Measurements from ENCODE around the gene RIN3.

GRCh38 chr14:92703516-92703915, 189.9 kb downstream of the RIN3 start:
- TF ChIP-seq CTCF (IDR thresholded peaks at IDR 0.05), result no peak
- no peak for TF ChIP-seq POLR2A (IDR thresholded peaks at IDR 0.05)
